ENCODE measurements around the gene HMCN2. TPM values are rescaled to one million over a fixed set of nuclear protein-coding genes. Genes with fewer than 3 reads are reported as not detected.

The HMCN2 gene
- total and polyA plus RNA-seq, 2 donors (not counting 1 experiment from before 2014, with no cell fraction given) = 0.01 TPM; not detected in 1

- H3K4me2 ChIP-seq (replicated peaks; ENCODE audit: low read depth, low read length, poor library complexity, severe bottlenecking) = no peak overlapping the region
These were observed 146.0 kb downstream of the HMCN2 start for GRCh38 chr9:130411566-130411915.

More at GRCh38 chr9:130411566-130411915, 146.0 kb downstream of the HMCN2 start:
- Mint-ChIP-seq H3K27me3 (peaks cover 6% of the 10 kb centered on the region), H3K9me3 (ENCODE audit: insufficient read depth) (no peaks in the 10 kb centered on the region), H3K4me3 (no peak overlapping the region), H3K4me1 (no peaks in the 10 kb centered on the region), H3K27ac (no peak overlapping the region)
- H3K79me2 ChIP-seq (ENCODE audit: control insufficient read depth, insufficient read depth, low read length) = no peaks in the 10 kb centered on the region
- no peak for ATAC-seq (ENCODE audit: low read depth)
- H2AFZ ChIP-seq (ENCODE audit: insufficient read depth, low read depth, low read length, poor library complexity, severe bottlenecking) = no peak overlapping the region
- peaks cover 0 to 4% (median 0%) of the 10 kb centered on the region in 3 donors for H3K9me3 ChIP-seq (ENCODE audit: control extremely low read depth in 1 of 3, control insufficient read depth in 2 of 3, insufficient read depth in 1 of 3, low read length in 2 of 3)
- intact Hi-C loops (cut with micrococcal nuclease) = no loop called here
- WGBS (ENCODE audit: insufficient coverage) = 100% methylated on average over 2 of the region's 3 CpGs
- no peak overlapping the region for H3K4me3 ChIP-seq (ENCODE audit: control extremely low read depth in 1 of 5, extremely low read depth in 1 of 5, insufficient read depth in 1 of 5, low read depth in 2 of 5, low read length in 4 of 5)
- no peaks in the 10 kb centered on the region for H3K36me3 ChIP-seq (replicated peaks in 1 of 2; ENCODE audit: control extremely low read depth in 1 of 2, control insufficient read depth in 1 of 2, extremely low read depth in 1 of 2, insufficient read depth in 2 of 2, low read length in 1 of 2)
- TF ChIP-seq CTCF (IDR thresholded peaks at IDR 0.05) = no peak
- TF ChIP-seq EZH2 (IDR thresholded peaks at IDR 0.05; ENCODE audit: borderline replicate concordance, insufficient read depth, low read depth, low read length, poor library complexity, severe bottlenecking) = no peak
- H4K20me1 ChIP-seq (ENCODE audit: control insufficient read depth, insufficient read depth, low read length, poor library complexity, severe bottlenecking) = no peaks in the 10 kb centered on the region
- no peak for DNase-seq
- H3K9ac ChIP-seq (ENCODE audit: low read length) = no peak overlapping the region
- no peak overlapping the region for H3K27ac ChIP-seq (ENCODE audit: low read length in 2 of 2)
- no peaks in the 10 kb centered on the region for H3K27me3 ChIP-seq (replicated peaks in 1 of 4; ENCODE audit: control extremely low read depth in 1 of 4, control insufficient read depth in 3 of 4, insufficient read depth in 4 of 4, low read length in 3 of 4)
- ChIA-PET CTCF (no interaction called here), POLR2A (no interaction called here)
- H3K4me1 ChIP-seq (ENCODE audit: control insufficient read depth in 2 of 2, insufficient read depth in 2 of 2, low read length in 2 of 2) = no peaks in the 10 kb centered on the region
